HepG2 (cell line): ENCODE results near the gene CNOT6. TPM values are rescaled to one million over a fixed set of nuclear protein-coding genes. Genes with fewer than 3 reads are reported as not detected.

Experiments used
- BRCA1 ChIP-seq: sonication (generic); formaldehyde crosslinking; IDR thresholded peaks from 2 replicates; pipeline ENCODE4 v1.4.0; 2020; ENCODE audit warnings: missing genetic modification reagents
- CCAR2 ChIP-seq: fragments of 200-400 bp; formaldehyde crosslinking; optimal IDR thresholded peaks from 2 replicates; pipeline ENCODE3; 2018; ENCODE audit warnings: low read depth, mild to moderate bottlenecking, low read length, moderate library complexity
- GABPB1 ChIP-seq: IDR thresholded peaks from 2 replicates; pipeline ENCODE4 v1.6.1; 2016; ENCODE audit warnings: mild to moderate bottlenecking, missing genetic modification reagents, moderate library complexity, missing compliant biosample characterization
- NRL ChIP-seq: sonication (generic); formaldehyde crosslinking; IDR thresholded peaks from 2 replicates; pipeline ENCODE4 v1.5.0; 2020; ENCODE audit warnings: missing genetic modification reagents, mild to moderate bottlenecking, moderate library complexity, borderline replicate concordance
- POLR2G ChIP-seq: fragments of 200-400 bp; formaldehyde crosslinking; IDR thresholded peaks from 2 replicates; pipeline ENCODE4 v1.6.1; 2018; ENCODE audit warnings: mild to moderate bottlenecking, low read depth, low read length, moderate library complexity
- SALL2 ChIP-seq: sonication (generic); formaldehyde crosslinking; IDR thresholded peaks from 2 replicates; pipeline ENCODE4 v1.8.1; 2023; ENCODE audit warnings: mild to moderate bottlenecking, missing genetic modification reagents, inconsistent platforms
- TBX3 ChIP-seq: fragments of 450-650 bp; IDR thresholded peaks from 2 replicates; pipeline ENCODE4 v1.6.1; 2017; ENCODE audit warnings: antibody characterized with exemption, mild to moderate bottlenecking, inconsistent platforms, borderline replicate concordance
- ZNF879 ChIP-seq: sonication (generic); formaldehyde crosslinking; IDR thresholded peaks from 2 replicates; pipeline ENCODE4 v1.8.1; 2023; ENCODE audit warnings: missing genetic modification reagents
- polyA plus RNA-seq, 8 experiments: library from polyadenylated mRNA; depleted of rRNA in 3 of 8; stranded (reverse) in 7 of 8; unstranded in 1 of 8; fragments of >200 nt; fragmentation: Illumina TruSeq in 4 of 8; extraction: Trizol in 4 of 8; gene quantifications; 2 replicates each; pipeline versions ENCODE4 v1.2.1 to v1.2.3, GENCODE V29; 2011 to 2016; ENCODE audit warnings: low read depth in 4 of 8, missing spikeins in 1 of 8, mixed read lengths in 1 of 8; ENCODE audit not compliant: insufficient read depth in 1 of 8
- total RNA-seq, 5 experiments: library from RNA; depleted of rRNA; stranded (reverse); fragments of >200 nt; fragmentation: Illumina TruSeq; extraction: Trizol; gene quantifications; 2 replicates each; pipeline ENCODE4 v1.2.3, GENCODE V29; 2016; ENCODE audit warnings: low read depth in 1 of 5
- TF ChIP-seq, protein P1 (sequence below): IDR thresholded peaks from 2 replicates; pipeline ENCODE4 v1.6.1; 2016; ENCODE audit warnings: low read depth, borderline replicate concordance
- TF ChIP-seq, protein P2 (sequence below): IDR thresholded peaks from 2 replicates; pipeline ENCODE4 v1.6.1; 2018; ENCODE audit warnings: missing genetic modification reagents
- TF ChIP-seq, protein P3 (sequence below): sonication (generic); formaldehyde crosslinking; IDR thresholded peaks from 2 replicates; pipeline ENCODE4 v1.9.0; 2022; ENCODE audit warnings: missing genetic modification reagents, mild to moderate bottlenecking, borderline replicate concordance
- TF ChIP-seq, protein P4 (sequence below): sonication (generic); formaldehyde crosslinking; IDR thresholded peaks from 2 replicates; pipeline ENCODE4 v1.4.0; 2020; ENCODE audit warnings: missing genetic modification reagents
- TF ChIP-seq, protein P5 (sequence below): sonication (generic); formaldehyde crosslinking; IDR thresholded peaks from 2 replicates; pipeline ENCODE4 v1.5.0; 2020; ENCODE audit warnings: missing genetic modification reagents, mild to moderate bottlenecking, borderline replicate concordance
- TF ChIP-seq, protein P6 (sequence below): sonication (generic); IDR thresholded peaks from 2 replicates; pipeline ENCODE4 v1.6.1; 2016; ENCODE audit warnings: low read depth, borderline replicate concordance
- TF ChIP-seq, protein P7 (sequence below): IDR thresholded peaks from 2 replicates; pipeline ENCODE4 v1.6.1; 2012; ENCODE audit warnings: inconsistent platforms
- TF ChIP-seq, protein P8 (sequence below): sonication (generic); formaldehyde crosslinking; IDR thresholded peaks from 2 replicates; pipeline ENCODE4 v1.4.0; 2020; ENCODE audit warnings: mild to moderate bottlenecking, missing genetic modification reagents, borderline replicate concordance

Gene CNOT6
- total and polyA plus RNA-seq, 2 of the 13 experiments (the other 11 are each of a cell fraction or from before 2014, with no cell fraction given): 8.8 to 9.1 TPM

DNA sequence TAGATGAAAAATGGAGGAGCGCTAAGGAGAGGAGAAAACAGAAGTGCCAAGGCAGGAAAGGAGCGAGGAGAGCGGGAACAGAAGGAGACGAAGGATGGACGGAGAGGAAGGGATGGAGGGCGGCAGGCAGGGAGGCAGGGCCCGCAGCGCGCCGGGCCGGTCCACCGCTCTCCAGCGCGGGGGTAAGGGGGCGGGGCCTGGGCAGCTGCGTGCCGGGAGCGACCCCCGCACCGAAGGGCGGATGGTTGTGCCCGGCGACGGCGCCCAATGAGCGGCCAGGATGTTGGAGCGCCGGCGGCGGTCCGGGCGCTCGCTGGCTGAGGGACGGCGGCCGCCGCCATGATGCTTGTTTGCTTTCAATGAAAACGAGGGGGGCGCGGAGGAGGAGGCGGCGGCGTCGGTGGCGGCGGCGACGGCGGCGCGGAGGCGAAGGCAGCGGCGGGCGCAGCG, at the start of gene CNOT6 (continued):
- TF ChIP-seq ZNF879 (0 out of 2 replicates have a peak, but pooled peaks have one; percentile 64), CCAR2 (no peak), GABPB1 (CRISPR knock-in tag) (peak; percentile 81), TBX3 (no peak), POLR2G (peak; percentile 55; the same call in 1 of the 2 replicates), SALL2 (CRISPR knock-in tag) (peak; percentile 78), BRCA1 (CRISPR knock-in tag) (0 out of 2 replicates have a peak, but pooled peaks have one; percentile 25), NRL (no peak)
- TF ChIP-seq, protein P1, sequence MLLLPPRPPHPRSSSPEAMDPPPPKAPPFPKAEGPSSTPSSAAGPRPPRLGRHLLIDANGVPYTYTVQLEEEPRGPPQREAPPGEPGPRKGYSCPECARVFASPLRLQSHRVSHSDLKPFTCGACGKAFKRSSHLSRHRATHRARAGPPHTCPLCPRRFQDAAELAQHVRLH (CRISPR knock-in tag): peak; percentile 49; the same call in 1 of the 2 replicates
- TF ChIP-seq, protein P2, sequence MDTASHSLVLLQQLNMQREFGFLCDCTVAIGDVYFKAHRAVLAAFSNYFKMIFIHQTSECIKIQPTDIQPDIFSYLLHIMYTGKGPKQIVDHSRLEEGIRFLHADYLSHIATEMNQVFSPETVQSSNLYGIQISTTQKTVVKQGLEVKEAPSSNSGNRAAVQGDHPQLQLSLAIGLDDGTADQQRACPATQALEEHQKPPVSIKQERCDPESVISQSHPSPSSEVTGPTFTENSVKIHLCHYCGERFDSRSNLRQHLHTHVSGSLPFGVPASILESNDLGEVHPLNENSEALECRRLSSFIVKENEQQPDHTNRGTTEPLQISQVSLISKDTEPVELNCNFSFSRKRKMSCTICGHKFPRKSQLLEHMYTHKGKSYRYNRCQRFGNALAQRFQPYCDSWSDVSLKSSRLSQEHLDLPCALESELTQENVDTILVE (CRISPR knock-in tag): peak; percentile 93; the same call in 1 of the 2 replicates
- TF ChIP-seq, protein P3, sequence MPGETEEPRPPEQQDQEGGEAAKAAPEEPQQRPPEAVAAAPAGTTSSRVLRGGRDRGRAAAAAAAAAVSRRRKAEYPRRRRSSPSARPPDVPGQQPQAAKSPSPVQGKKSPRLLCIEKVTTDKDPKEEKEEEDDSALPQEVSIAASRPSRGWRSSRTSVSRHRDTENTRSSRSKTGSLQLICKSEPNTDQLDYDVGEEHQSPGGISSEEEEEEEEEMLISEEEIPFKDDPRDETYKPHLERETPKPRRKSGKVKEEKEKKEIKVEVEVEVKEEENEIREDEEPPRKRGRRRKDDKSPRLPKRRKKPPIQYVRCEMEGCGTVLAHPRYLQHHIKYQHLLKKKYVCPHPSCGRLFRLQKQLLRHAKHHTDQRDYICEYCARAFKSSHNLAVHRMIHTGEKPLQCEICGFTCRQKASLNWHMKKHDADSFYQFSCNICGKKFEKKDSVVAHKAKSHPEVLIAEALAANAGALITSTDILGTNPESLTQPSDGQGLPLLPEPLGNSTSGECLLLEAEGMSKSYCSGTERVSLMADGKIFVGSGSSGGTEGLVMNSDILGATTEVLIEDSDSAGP (CRISPR knock-in tag): peak; percentile 78
- TF ChIP-seq, protein P4, sequence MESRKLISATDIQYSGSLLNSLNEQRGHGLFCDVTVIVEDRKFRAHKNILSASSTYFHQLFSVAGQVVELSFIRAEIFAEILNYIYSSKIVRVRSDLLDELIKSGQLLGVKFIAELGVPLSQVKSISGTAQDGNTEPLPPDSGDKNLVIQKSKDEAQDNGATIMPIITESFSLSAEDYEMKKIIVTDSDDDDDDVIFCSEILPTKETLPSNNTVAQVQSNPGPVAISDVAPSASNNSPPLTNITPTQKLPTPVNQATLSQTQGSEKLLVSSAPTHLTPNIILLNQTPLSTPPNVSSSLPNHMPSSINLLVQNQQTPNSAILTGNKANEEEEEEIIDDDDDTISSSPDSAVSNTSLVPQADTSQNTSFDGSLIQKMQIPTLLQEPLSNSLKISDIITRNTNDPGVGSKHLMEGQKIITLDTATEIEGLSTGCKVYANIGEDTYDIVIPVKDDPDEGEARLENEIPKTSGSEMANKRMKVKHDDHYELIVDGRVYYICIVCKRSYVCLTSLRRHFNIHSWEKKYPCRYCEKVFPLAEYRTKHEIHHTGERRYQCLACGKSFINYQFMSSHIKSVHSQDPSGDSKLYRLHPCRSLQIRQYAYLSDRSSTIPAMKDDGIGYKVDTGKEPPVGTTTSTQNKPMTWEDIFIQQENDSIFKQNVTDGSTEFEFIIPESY (CRISPR knock-in tag): peak; percentile 43; the same call in 1 of the 2 replicates
- TF ChIP-seq, protein P5, sequence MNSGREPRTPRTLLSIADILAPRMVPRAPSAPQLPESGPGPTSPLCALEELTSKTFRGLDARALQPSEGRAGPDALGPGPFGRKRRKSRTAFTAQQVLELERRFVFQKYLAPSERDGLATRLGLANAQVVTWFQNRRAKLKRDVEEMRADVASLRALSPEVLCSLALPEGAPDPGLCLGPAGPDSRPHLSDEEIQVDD (CRISPR knock-in tag): 0 out of 2 replicates have a peak, but pooled peaks have one; percentile 16
- TF ChIP-seq, protein P6, sequence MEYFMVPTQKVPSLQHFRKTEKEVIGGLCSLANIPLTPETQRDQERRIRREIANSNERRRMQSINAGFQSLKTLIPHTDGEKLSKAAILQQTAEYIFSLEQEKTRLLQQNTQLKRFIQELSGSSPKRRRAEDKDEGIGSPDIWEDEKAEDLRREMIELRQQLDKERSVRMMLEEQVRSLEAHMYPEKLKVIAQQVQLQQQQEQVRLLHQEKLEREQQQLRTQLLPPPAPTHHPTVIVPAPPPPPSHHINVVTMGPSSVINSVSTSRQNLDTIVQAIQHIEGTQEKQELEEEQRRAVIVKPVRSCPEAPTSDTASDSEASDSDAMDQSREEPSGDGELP: peak; percentile 39; the same call in 1 of the 2 replicates
- TF ChIP-seq, protein P7, sequence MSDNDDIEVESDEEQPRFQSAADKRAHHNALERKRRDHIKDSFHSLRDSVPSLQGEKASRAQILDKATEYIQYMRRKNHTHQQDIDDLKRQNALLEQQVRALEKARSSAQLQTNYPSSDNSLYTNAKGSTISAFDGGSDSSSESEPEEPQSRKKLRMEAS: peak; percentile 91
- TF ChIP-seq, protein P8, sequence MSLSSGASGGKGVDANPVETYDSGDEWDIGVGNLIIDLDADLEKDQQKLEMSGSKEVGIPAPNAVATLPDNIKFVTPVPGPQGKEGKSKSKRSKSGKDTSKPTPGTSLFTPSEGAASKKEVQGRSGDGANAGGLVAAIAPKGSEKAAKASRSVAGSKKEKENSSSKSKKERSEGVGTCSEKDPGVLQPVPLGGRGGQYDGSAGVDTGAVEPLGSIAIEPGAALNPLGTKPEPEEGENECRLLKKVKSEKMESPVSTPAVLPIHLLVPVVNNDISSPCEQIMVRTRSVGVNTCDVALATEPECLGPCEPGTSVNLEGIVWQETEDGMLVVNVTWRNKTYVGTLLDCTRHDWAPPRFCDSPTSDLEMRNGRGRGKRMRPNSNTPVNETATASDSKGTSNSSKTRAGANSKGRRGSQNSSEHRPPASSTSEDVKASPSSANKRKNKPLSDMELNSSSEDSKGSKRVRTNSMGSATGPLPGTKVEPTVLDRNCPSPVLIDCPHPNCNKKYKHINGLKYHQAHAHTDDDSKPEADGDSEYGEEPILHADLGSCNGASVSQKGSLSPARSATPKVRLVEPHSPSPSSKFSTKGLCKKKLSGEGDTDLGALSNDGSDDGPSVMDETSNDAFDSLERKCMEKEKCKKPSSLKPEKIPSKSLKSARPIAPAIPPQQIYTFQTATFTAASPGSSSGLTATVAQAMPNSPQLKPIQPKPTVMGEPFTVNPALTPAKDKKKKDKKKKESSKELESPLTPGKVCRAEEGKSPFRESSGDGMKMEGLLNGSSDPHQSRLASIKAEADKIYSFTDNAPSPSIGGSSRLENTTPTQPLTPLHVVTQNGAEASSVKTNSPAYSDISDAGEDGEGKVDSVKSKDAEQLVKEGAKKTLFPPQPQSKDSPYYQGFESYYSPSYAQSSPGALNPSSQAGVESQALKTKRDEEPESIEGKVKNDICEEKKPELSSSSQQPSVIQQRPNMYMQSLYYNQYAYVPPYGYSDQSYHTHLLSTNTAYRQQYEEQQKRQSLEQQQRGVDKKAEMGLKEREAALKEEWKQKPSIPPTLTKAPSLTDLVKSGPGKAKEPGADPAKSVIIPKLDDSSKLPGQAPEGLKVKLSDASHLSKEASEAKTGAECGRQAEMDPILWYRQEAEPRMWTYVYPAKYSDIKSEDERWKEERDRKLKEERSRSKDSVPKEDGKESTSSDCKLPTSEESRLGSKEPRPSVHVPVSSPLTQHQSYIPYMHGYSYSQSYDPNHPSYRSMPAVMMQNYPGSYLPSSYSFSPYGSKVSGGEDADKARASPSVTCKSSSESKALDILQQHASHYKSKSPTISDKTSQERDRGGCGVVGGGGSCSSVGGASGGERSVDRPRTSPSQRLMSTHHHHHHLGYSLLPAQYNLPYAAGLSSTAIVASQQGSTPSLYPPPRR (CRISPR knock-in tag): no peak
